Panc1 (cell line): ENCODE data around the gene NOS1AP.

Source experiments
- CTCF ChIP-seq: fragments of 450-650 bp; IDR thresholded peaks from 2 replicates; pipeline ENCODE4 v1.5.1; 2017; ENCODE audit warnings: mild to moderate bottlenecking
- POLR2AphosphoS5 ChIP-seq: IDR thresholded peaks from 2 replicates; pipeline ENCODE4 v1.6.1; 2012; ENCODE audit warnings: mild to moderate bottlenecking, low read depth, low read length, moderate library complexity
- REST ChIP-seq, 2 experiments: IDR thresholded peaks; 2 replicates each; pipeline ENCODE4 v1.6.1; 2011 to 2012; ENCODE audit warnings: low read depth in 2 of 2, control low read depth in 1 of 2, low read length in 1 of 2, mild to moderate bottlenecking in 1 of 2, moderate library complexity in 1 of 2; ENCODE audit not compliant: insufficient read depth in 1 of 2
- SIN3A ChIP-seq: IDR thresholded peaks from 2 replicates; pipeline ENCODE4 v1.6.1; 2012; ENCODE audit warnings: low read depth, mild to moderate bottlenecking, low read length, moderate library complexity, borderline replicate concordance; ENCODE audit not compliant: insufficient read depth
- TCF7L2 ChIP-seq: IDR thresholded peaks from 2 replicates; pipeline ENCODE4 v1.6.1; 2011; ENCODE audit warnings: mild to moderate bottlenecking, low read depth, low read length, inconsistent platforms

- TF ChIP-seq CTCF (no peak), TCF7L2 (no peak), POLR2AphosphoS5 (no peak), REST (IDR thresholded peaks at IDR 0.05; ENCODE audit: insufficient read depth in 1 of 2, low read depth in 2 of 2, low read length in 1 of 2) (no peak), SIN3A (no peak)
Measured at GRCh38 chr1:162186026-162186374, 116.5 kb downstream of the NOS1AP start.
